Measurements from ENCODE around the gene SERPINA10. TPM values are rescaled to one million over a fixed set of nuclear protein-coding genes. Genes with fewer than 3 reads are reported as not detected.
A peak's percentile ranks its signal among the peaks of the same experiment; 100 is the strongest.

The SERPINA10 gene
- total RNA-seq, 1 donor from 2014 or later = not detected

GRCh38 chr14:94291906-94292525 lies 1.1 kb downstream of the SERPINA10 start:
- Histone ChIP-seq H3K27me3 (no peaks in the 10 kb centered on the region), H3K36me3 (no peaks in the 10 kb centered on the region), H3K4me3 (no peak overlapping the region), H3K9me3 (no peaks in the 10 kb centered on the region), H3K27ac (no peak overlapping the region), H3K4me1 (no peaks in the 10 kb centered on the region)
- TF ChIP-seq POLR2AphosphoS5 (IDR thresholded peaks at IDR 0.05; ENCODE audit: insufficient read depth in 1 of 2, low read depth in 1 of 2) (no peak), POLR2A (IDR thresholded peaks at IDR 0.05) (no peak), CTCF (IDR thresholded peaks at IDR 0.05) (no peak)
- no peak for DNase-seq (ENCODE audit: extremely low spot score in 2 of 2)
- intact Hi-C loops (cut with DNase I) = no loop called here

- Histone ChIP-seq H3K27me3 (no peaks in the 10 kb centered on the region), H3K4me1 (no peaks in the 10 kb centered on the region), H3K4me3 (no peak overlapping the region), H3K36me3 (no peaks in the 10 kb centered on the region), H3K27ac (no peak overlapping the region), H3K9me3 (no peaks in the 10 kb centered on the region)
- DNase-seq (ENCODE audit: extremely low spot score in 2 of 2) = peak in 1 of 2 donors; percentile 72
- TF ChIP-seq POLR2A (IDR thresholded peaks at IDR 0.05) (no peak), CTCF (IDR thresholded peaks at IDR 0.05) (no peak), POLR2AphosphoS5 (IDR thresholded peaks at IDR 0.05; ENCODE audit: insufficient read depth in 1 of 2, low read depth in 1 of 2) (no peak)
- intact Hi-C loops (cut with DNase I) = no loop called here
Measured at GRCh38 chr14:94291159-94291905, 1.7 kb downstream of the SERPINA10 start.

- Histone ChIP-seq H3K27me3 (no peaks in the 10 kb centered on the region), H3K27ac (no peak overlapping the region), H3K4me1 (no peaks in the 10 kb centered on the region), H3K36me3 (no peaks in the 10 kb centered on the region), H3K4me3 (no peak overlapping the region), H3K9me3 (no peaks in the 10 kb centered on the region)
- peak in 1 of 2 donors; percentile 75 for DNase-seq (ENCODE audit: extremely low spot score in 2 of 2)
- no peak for TF ChIP-seq POLR2AphosphoS5 (IDR thresholded peaks at IDR 0.05; ENCODE audit: insufficient read depth in 1 of 2, low read depth in 1 of 2)
- no peak for TF ChIP-seq POLR2A (IDR thresholded peaks at IDR 0.05)
- no peak for TF ChIP-seq CTCF (IDR thresholded peaks at IDR 0.05)
- intact Hi-C loops (cut with DNase I) = no loop called here
Measured at GRCh38 chr14:94290197-94290596, 2.9 kb downstream of the SERPINA10 start.

GRCh38 chr14:94288610-94289465 lies 4.2 kb downstream of the SERPINA10 start:
- intact Hi-C loops (cut with DNase I) = no loop called here
- H3K27me3 ChIP-seq = no peaks in the 10 kb centered on the region
- TF ChIP-seq POLR2AphosphoS5 (IDR thresholded peaks at IDR 0.05; ENCODE audit: insufficient read depth in 1 of 2, low read depth in 1 of 2) = no peak
- no peak for TF ChIP-seq POLR2A (IDR thresholded peaks at IDR 0.05)
- no peak for TF ChIP-seq CTCF (IDR thresholded peaks at IDR 0.05)

More at GRCh38 chr14:94288610-94289465, 4.2 kb downstream of the SERPINA10 start:
- H3K36me3 ChIP-seq = no peaks in the 10 kb centered on the region
- no peak for DNase-seq (ENCODE audit: extremely low spot score in 2 of 2)
- H3K27ac ChIP-seq = no peak overlapping the region
- H3K9me3 ChIP-seq = no peaks in the 10 kb centered on the region
- no peak overlapping the region for H3K4me3 ChIP-seq
- no peaks in the 10 kb centered on the region for H3K4me1 ChIP-seq
